Activated T-helper 17 cell treated with anti-CD3 and anti-CD28 coated beads, Interleukin-2, amount 50 U/mL, for 72 hours (primary cell): ENCODE results near the gene TOMM7. TPM values are rescaled to one million over a fixed set of nuclear protein-coding genes. Genes with fewer than 3 reads are reported as not detected.
"Not testable (repeated sequence)": the region's sequence is repeated elsewhere in the genome, so short reads cannot be mapped to it uniquely, and the experiment has no call there.

Source experiments
- ATAC-seq: fragments of 150-1000 bp; cut with Tn5 transposase; replicated peaks from 2 replicates; pipeline ENCODE4 v1.10.0; 2021; ENCODE audit warnings: mild to moderate bottlenecking, moderate library complexity
- H3K27ac Mint-ChIP-seq: one replicate; pipeline ENCODE4 v1.8.0; 2022; ENCODE audit warnings: mixed read lengths
- H3K27me3 Mint-ChIP-seq: one replicate; pipeline ENCODE4 v1.8.0; 2022; ENCODE audit warnings: mixed read lengths
- H3K36me3 Mint-ChIP-seq: one replicate; pipeline ENCODE4 v1.8.0; 2022; ENCODE audit warnings: low read depth, mild to moderate bottlenecking, mixed read lengths
- H3K4me1 Mint-ChIP-seq: one replicate; pipeline ENCODE4 v1.8.0; 2022; ENCODE audit warnings: mixed read lengths
- H3K4me3 Mint-ChIP-seq: one replicate; pipeline ENCODE4 v1.8.0; 2022; ENCODE audit warnings: mild to moderate bottlenecking, mixed read lengths
- H3K9me3 Mint-ChIP-seq: one replicate; pipeline ENCODE4 v1.8.0; 2022; ENCODE audit warnings: mixed read lengths
- total RNA-seq, 2 donors: library from RNA; stranded (reverse); gene quantifications; one replicate each; pipeline ENCODE4 v1.2.3, GENCODE V29; 2022

The TOMM7 gene
- total RNA-seq, 2 donors from 2014 or later, result 262 to 281 TPM

DNA sequence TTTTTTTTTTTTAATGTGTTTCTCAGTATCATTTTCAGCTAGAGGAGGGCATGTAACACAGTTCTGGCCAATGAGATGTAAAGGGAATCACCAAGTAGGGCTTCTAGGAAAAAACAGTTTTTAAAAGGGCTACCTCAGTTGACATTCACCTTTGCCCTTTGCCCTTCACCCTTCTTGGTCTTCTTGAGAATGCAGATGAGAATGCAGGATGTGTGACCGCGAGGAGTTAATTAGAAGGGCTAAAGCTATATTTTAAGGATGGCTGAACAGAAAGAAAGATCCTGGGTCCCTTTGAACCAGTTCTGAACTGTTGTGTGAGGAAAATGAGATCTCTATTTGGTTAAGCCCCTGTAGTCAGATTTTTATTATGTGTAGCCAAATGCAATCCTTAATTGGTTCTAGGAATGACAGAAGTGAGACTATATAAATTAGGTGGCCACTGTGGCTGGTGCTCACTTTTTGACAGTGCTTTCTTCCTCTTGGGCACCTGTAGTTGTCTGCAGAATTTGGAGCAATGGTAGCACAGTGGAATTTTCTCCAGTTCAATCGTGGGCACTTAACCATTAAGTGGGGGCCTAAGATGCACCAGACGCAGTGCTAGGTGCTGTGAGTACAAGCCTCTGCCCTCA, 21.1 kb upstream of the TOMM7 start:
- H3K27me3 Mint-ChIP-seq, result no peaks in the 10 kb centered on the region
- no peaks in the 10 kb centered on the region for H3K36me3 Mint-ChIP-seq
- H3K4me3 Mint-ChIP-seq, result no peak overlapping the region
- no peaks in the 10 kb centered on the region for H3K4me1 Mint-ChIP-seq
- ATAC-seq, result peak; percentile 24
- no peak overlapping the region for H3K27ac Mint-ChIP-seq
- H3K9me3 Mint-ChIP-seq, result no peaks in the 10 kb centered on the region

DNA sequence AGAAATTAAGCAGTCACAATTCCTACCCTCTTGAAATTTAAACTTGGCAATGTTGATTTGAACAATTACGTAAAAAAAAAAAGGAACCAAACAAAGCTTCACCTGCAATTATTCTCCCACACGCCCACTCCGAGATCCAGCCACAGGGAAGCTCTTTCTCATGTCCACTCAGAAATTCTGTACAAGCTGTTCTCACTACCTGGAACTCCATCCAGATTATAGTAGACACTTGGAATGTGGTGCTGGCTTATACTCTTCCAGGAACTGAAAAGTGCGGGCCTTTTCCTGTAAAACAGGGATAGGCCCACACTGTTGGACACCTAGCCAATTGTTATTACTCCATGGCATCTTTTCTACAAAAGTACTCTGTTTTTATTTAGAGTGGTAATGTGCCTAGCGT, 20.3 kb upstream of the TOMM7 start:
- H3K9me3 Mint-ChIP-seq, result no peaks in the 10 kb centered on the region
- no peaks in the 10 kb centered on the region for H3K36me3 Mint-ChIP-seq
- H3K4me3 Mint-ChIP-seq, result no peak overlapping the region
- ATAC-seq, result no peak
- peaks cover 2% of the 10 kb centered on the region for H3K27me3 Mint-ChIP-seq
- no peak overlapping the region for H3K27ac Mint-ChIP-seq
- H3K4me1 Mint-ChIP-seq, result no peaks in the 10 kb centered on the region

DNA sequence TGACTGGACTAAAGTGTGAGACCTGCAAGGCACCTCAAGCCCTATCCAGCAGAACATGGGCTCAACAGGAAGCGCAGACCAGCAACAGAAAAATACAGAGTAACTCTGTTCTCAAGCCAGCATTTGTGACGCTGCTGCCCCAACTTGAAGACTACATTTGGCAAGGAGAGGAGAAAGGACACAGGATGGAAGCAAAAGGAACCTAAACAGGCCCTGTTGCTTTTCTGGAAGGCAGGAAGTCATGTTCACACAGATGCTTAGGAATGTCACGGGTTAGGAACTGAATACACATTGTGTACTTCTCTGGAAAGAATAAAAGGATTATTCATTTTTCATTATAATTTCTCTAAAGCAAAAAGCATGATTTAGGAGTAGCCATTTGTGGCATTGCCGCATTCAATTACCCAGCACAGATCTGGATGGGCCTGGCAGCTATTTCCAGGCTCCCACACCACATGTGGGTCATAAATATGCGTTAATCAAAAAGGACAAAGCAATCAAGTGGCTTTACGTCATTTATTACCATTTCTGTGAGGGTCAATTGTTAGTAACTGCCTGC, 19.8 kb upstream of the TOMM7 start:
- no peak for ATAC-seq
- H3K36me3 Mint-ChIP-seq, result no peaks in the 10 kb centered on the region
- H3K4me1 Mint-ChIP-seq, result no peaks in the 10 kb centered on the region
- H3K27me3 Mint-ChIP-seq, result peaks cover 4% of the 10 kb centered on the region
- H3K27ac Mint-ChIP-seq, result no peak overlapping the region
- no peaks in the 10 kb centered on the region for H3K9me3 Mint-ChIP-seq
- H3K4me3 Mint-ChIP-seq, result no peak overlapping the region

DNA sequence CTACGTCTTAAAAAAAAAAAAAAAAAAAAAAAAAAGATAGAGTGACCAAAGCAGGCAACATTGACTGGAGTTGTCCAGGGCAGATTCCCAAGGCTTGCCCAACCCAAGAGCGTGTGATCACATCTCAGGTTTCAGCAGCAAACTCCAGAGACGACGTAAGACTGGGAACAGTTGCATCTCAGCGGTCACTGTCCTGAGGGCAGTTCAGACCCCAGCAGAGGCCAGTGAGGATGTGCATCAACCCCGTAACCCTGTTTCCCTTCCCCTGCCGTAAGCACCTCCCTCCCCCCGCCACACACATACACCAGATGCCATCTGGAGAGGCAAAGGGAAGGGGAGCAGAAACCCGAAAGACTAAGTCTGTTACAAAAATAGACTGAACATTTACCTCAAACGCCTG, 19.3 kb upstream of the TOMM7 start:
- Mint-ChIP-seq H3K36me3 (no peaks in the 10 kb centered on the region), H3K27ac (no peak overlapping the region), H3K4me3 (no peak overlapping the region), H3K4me1 (no peaks in the 10 kb centered on the region), H3K27me3 (peaks cover 4% of the 10 kb centered on the region), H3K9me3 (no peaks in the 10 kb centered on the region)
- no peak for ATAC-seq

DNA sequence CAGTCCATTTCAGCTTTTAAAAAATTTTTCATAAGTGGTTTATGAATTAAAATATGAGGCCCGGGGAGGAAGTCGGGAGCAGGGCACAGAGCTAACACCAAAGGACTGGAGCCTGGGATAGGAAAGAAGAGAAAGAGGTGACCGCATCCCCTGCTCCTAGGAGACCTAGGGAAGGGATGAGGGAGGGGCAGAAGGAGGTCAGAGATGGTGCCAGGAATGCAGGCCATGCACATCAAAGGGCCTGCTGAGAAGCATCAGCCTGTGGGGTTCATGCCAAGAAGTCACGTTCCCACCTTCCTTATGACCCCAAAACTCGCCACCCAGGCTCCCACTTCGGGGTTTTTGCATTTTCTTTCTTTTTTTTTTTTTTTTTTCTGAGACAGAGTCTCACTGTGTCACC, 14.7 kb upstream of the TOMM7 start:
- Mint-ChIP-seq H3K9me3 (no peaks in the 10 kb centered on the region), H3K36me3 (no peaks in the 10 kb centered on the region), H3K4me1 (no peaks in the 10 kb centered on the region), H3K27me3 (peaks cover 4% of the 10 kb centered on the region), H3K4me3 (no peak overlapping the region), H3K27ac (no peak overlapping the region)
- no peak for ATAC-seq

DNA sequence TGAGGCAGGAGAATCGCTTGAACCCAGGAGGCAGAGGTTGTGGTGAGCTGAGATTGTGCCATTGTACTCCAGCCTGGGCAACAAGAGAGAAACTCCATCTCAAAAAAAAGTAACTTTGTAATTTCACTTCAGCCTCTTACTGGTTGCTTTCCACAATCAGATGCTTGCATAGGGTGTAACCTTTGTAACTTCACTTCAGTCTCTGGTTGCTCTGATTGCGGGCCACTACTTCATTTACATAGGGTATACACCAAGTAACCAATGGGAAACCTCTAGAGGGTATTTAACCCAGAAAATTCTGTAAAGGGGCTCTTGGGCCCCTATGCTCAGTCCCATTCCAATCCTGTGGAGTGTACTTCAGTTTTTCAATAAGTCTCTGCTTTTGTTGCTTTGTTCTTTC, 13.9 kb upstream of the TOMM7 start:
- not testable (repeated sequence) for ATAC-seq, H3K36me3 Mint-ChIP-seq, H3K9me3 Mint-ChIP-seq, H3K4me1 Mint-ChIP-seq, H3K27ac Mint-ChIP-seq, H3K27me3 Mint-ChIP-seq, H3K4me3 Mint-ChIP-seq

DNA sequence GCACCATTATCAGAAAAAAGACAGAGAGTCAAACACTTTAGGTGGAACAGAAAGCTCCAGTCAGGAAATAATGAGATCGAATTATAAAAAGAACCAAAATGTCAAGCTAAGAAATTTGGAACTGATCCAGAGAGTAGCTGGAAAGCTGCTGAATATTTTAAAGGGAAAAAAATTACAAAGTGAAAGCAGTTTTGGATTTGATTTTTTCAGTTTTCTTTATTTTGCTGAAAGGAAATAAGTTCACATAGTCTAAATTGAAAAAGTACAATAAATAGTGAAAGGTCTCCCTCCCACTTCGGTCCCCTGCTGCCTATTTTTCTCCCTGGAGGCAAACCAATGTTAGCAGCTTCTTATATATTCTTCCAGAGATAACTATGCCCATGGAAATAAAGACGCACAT, 11.3 kb upstream of the TOMM7 start:
- Mint-ChIP-seq H3K36me3 (no peaks in the 10 kb centered on the region), H3K4me3 (no peak overlapping the region), H3K27ac (no peak overlapping the region), H3K4me1 (no peaks in the 10 kb centered on the region), H3K27me3 (peaks cover 8% of the 10 kb centered on the region), H3K9me3 (no peaks in the 10 kb centered on the region)
- no peak for ATAC-seq

DNA sequence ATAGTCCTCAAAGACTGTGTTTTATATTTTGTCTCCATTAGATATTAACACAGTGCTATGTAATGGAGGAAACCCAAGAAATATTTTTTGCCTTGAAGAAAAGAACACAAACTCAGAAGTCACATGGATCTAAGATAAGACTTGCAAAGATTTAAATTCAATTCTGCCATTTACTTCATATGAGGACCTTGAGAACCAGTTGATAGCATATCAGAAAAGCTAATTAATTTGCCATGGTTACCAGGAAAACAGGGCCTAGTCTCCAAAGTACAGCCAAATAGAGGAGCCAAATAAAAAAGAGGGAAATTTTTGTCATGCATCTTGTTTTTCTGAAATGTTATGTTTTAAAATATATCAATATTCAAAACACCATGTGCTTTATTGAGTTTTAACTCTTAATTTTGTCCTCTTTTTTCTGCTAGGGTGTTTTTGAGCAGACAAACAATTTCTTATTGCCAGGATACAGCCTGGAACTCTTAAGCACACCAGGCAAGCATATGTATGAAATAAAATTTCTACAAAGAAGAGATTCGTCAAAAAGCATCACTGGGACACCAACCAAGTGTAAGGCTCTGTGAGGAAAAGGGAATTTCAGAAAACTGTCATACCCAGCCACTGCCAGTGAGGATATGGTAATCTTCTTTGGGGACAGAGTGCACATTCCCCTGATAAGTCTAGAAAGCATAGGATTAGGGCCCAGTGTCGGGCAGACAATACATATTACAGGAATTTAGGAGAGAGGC, 10.6 kb upstream of the TOMM7 start:
- ATAC-seq, result no peak
- H3K27me3 Mint-ChIP-seq, result peaks cover 8% of the 10 kb centered on the region
- no peaks in the 10 kb centered on the region for H3K4me1 Mint-ChIP-seq
- H3K9me3 Mint-ChIP-seq, result no peaks in the 10 kb centered on the region
- no peak overlapping the region for H3K4me3 Mint-ChIP-seq
- H3K27ac Mint-ChIP-seq, result no peak overlapping the region
- H3K36me3 Mint-ChIP-seq, result no peaks in the 10 kb centered on the region

DNA sequence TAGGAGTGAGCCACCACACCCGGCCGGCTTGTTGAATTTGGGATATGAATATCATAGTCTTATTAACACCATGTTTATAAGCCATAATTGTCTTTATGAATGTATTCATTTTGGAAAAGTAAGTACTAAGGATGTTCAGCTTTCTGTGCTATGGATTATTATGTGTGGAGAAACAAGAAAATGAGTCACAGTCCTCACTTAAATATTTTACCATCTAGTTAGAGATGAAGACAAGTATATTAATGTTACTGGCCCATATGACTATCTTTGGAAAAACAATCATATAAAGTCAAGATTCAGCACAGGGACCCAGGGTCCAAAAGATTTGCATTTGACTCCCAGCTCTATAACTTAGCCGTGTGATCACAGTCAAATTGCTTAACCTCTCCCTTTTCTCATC, 9.8 kb upstream of the TOMM7 start:
- Mint-ChIP-seq H3K27ac (no peak overlapping the region), H3K27me3 (peaks cover 3% of the 10 kb centered on the region), H3K4me3 (no peak overlapping the region), H3K4me1 (no peaks in the 10 kb centered on the region), H3K9me3 (no peaks in the 10 kb centered on the region), H3K36me3 (no peaks in the 10 kb centered on the region)
- ATAC-seq, result no peak

DNA sequence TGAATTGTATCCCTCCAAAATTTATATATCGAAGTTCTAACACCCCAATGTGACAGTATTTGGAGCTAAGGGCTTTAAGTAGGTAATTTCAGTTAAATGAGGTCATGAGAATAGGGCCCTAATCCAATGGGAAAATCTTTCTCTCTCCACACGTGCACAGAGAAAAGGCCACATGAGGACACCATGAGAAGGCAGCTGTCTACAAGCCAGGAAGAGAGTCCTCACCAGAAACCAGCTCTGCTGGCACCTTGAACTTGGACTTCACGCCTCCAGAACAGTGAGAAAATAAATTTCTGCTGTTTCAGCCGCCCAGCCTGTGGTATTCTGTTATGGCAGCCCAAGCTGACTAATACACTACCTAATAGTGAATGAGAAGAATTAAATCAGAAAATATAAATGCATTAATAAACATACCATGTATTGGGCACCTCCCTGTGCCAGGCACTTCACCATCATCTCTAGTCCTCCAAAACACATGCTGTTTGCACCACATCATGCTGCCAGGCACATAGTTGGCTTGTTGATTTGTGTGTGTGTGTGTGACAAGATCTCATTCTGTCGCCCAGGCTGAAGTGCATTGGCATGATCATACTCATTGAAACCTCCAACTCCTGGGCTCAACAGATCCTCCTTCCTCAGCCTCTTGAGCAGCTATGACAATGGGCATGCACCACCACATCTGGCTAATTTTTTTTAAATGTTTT, 9.1 kb upstream of the TOMM7 start:
- no peak for ATAC-seq

DNA sequence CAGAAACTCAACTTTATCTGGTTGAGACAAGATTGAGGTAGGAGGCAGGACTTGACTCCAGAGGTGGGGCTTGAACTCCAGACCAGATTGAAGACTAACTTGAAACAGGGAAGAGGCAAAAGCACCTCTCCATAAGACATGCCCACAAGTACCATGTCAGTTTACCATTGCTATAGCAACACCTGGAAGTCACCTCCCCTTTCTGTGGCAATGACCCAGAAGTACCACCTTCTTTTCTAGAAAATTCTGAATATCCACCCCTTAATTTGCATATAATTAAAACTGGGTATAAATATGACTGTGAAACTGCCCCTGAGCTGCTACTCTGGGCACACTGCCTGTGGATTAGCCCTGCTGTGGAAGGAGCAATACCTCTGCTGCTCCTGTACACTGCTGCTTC, 4.9 kb upstream of the TOMM7 start:
- Mint-ChIP-seq H3K9me3 (no peaks in the 10 kb centered on the region), H3K27me3 (peaks cover 8% of the 10 kb centered on the region), H3K36me3 (peaks cover 3% of the 10 kb centered on the region), H3K4me3 (no peak overlapping the region), H3K27ac (no peak overlapping the region), H3K4me1 (no peaks in the 10 kb centered on the region)
- ATAC-seq, result no peak

More for the DNA sequence above, 9.1 kb upstream of the TOMM7 start:
- Mint-ChIP-seq H3K4me1 (no peaks in the 10 kb centered on the region), H3K27ac (no peak overlapping the region), H3K36me3 (no peaks in the 10 kb centered on the region), H3K4me3 (no peak overlapping the region), H3K9me3 (no peaks in the 10 kb centered on the region), H3K27me3 (peaks cover 3% of the 10 kb centered on the region)

DNA sequence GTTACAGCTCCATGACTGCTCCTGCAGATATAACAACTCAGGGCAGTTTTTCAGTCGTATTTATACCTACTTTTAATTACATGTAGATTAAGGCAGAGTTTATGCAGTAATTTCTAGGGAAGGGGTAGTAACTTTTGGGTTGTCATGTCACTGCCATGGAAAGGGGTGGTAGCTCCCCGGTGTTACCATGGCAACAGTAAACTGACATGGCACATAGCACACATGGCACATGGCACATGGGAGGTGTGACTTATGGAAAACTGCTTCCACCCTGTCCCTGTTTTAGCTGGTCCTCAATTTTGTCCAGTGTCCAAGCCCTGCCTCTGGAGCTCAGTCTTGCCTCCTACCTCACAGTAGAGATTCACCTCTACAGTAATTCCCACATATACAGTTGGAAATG, 3.9 kb upstream of the TOMM7 start:
- Mint-ChIP-seq H3K27me3 (peaks cover 8% of the 10 kb centered on the region), H3K27ac (no peak overlapping the region), H3K4me1 (no peaks in the 10 kb centered on the region), H3K9me3 (no peaks in the 10 kb centered on the region), H3K36me3 (peaks cover 5% of the 10 kb centered on the region), H3K4me3 (no peak overlapping the region)
- ATAC-seq, result no peak

DNA sequence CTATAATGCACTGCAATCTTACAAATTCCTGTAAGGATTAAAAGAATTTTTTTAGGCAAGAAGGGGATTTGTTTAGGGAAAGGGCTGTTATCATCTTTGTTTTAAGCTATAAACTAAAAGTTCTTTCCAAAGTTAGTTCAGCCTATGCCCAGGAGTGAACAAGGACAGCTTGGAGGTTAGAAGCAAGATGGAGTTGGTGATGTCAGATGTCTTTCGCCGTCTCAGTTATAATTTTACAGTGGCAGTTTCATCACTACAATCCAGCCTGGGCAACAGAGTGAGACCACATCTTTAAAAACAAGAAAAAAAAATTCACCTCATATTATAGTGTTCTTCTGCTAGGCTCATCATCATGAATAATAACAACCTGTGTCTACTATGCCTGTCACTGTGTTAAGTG, 2.1 kb upstream of the TOMM7 start:
- peaks cover 9% of the 10 kb centered on the region for H3K4me1 Mint-ChIP-seq
- peaks cover 5% of the 10 kb centered on the region for H3K36me3 Mint-ChIP-seq
- no peak for ATAC-seq
- no peak overlapping the region for H3K27ac Mint-ChIP-seq
- no peak overlapping the region for H3K4me3 Mint-ChIP-seq
- no peaks in the 10 kb centered on the region for H3K9me3 Mint-ChIP-seq
- H3K27me3 Mint-ChIP-seq, result peaks cover 8% of the 10 kb centered on the region

DNA sequence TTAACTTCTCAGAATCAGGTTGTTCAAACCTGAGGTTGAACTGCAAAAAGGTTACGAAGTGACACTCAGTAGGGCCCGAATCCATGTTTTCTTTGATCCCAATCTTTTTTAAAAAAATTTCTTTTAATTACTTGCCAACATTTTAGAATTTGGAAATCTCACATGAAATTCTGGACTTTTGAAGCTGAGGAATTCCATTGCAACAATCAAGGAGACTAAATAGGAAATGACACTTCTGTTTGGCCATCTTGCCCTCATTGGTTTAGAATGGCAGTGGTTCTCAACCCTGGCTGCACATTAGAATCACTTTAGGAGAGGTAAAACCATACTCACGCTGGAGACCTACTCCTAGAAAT, 471 bp upstream of the TOMM7 start:
- Mint-ChIP-seq H3K27ac (peak overlapping the region; percentile 99), H3K36me3 (peaks cover 10% of the 10 kb centered on the region), H3K9me3 (no peaks in the 10 kb centered on the region), H3K4me1 (peaks cover 17% of the 10 kb centered on the region), H3K27me3 (peaks cover 4% of the 10 kb centered on the region), H3K4me3 (peak overlapping the region; percentile 100)
- ATAC-seq, result peak; percentile 4
